Prostate gland (tissue), 2 donors: ENCODE results near the gene OR5K3.

ENCODE experiments used
- POLR2A ChIP-seq: fragments of 450-650 bp; IDR thresholded peaks from one replicate; pipeline ENCODE4 v1.6.1; 2016; ENCODE audit warnings: antibody characterized with exemption, mild to moderate bottlenecking
- TF ChIP-seq, protein P1 (sequence below), 4 experiments: fragments of 200-600 bp in 2 of 4; fragments of 450-650 bp in 2 of 4; sonication (generic) in 2 of 4; IDR thresholded peaks; 1 replicate in 3 of 4; 2 replicates in 1 of 4; pipeline ENCODE4 v1.5.1; 2016 to 2019; ENCODE audit warnings: antibody characterized with exemption in 4 of 4, mild to moderate bottlenecking in 2 of 4, moderate library complexity in 2 of 4

- TF ChIP-seq, protein P1, sequence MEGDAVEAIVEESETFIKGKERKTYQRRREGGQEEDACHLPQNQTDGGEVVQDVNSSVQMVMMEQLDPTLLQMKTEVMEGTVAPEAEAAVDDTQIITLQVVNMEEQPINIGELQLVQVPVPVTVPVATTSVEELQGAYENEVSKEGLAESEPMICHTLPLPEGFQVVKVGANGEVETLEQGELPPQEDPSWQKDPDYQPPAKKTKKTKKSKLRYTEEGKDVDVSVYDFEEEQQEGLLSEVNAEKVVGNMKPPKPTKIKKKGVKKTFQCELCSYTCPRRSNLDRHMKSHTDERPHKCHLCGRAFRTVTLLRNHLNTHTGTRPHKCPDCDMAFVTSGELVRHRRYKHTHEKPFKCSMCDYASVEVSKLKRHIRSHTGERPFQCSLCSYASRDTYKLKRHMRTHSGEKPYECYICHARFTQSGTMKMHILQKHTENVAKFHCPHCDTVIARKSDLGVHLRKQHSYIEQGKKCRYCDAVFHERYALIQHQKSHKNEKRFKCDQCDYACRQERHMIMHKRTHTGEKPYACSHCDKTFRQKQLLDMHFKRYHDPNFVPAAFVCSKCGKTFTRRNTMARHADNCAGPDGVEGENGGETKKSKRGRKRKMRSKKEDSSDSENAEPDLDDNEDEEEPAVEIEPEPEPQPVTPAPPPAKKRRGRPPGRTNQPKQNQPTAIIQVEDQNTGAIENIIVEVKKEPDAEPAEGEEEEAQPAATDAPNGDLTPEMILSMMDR (IDR thresholded peaks at IDR 0.05) = no peak
- TF ChIP-seq POLR2A = no peak
Measured at GRCh38 chr3:98398513-98398912, 8.0 kb downstream of the OR5K3 start.
